MM.1S (cell line): ENCODE measurements around the gene CEPT1.

Source experiments
- CTCF ChIP-seq: fragments of 300-600 bp; sonication (generic); IDR thresholded peaks from 2 replicates; pipeline ENCODE4 v1.5.1; 2016; ENCODE audit warnings: antibody characterized with exemption, low read length, mixed read lengths
- EZH2 ChIP-seq: fragments of 300-600 bp; sonication (generic); optimal IDR thresholded peaks from 2 replicates; pipeline ENCODE3; 2017; ENCODE audit warnings: low read depth, mild to moderate bottlenecking, antibody characterized with exemption, low read length, mixed read lengths

GRCh38 chr1:111110197-111110899, 29.7 kb upstream of the CEPT1 start:
- no peak for TF ChIP-seq EZH2
- no peak for TF ChIP-seq CTCF
